MM.1S (cell line): ENCODE results near the gene ARHGAP26.

Experiments used
- DNase-seq: peaks from one replicate; pipeline ENCODE4 v3.0.0-alpha.2; 2015
- H2AFZ ChIP-seq: fragments of 300-600 bp; sonication (generic); 2 replicates; pipeline ENCODE4 v1.6.0; 2016; ENCODE audit warnings: antibody characterized with exemption, low read length
- H3F3A ChIP-seq: fragments of 300-600 bp; sonication (generic); 2 replicates; pipeline ENCODE4 v1.6.1; 2016; ENCODE audit warnings: mild to moderate bottlenecking, antibody characterized with exemption, low read length, moderate library complexity, mixed read lengths; ENCODE audit not compliant: insufficient read depth
- H3K27ac ChIP-seq: fragments of 300-600 bp; sonication (generic); 2 replicates; pipeline ENCODE4 v1.5.1; 2016; ENCODE audit warnings: mild to moderate bottlenecking, low read length
- H3K27me3 ChIP-seq: fragments of 300-600 bp; sonication (generic); replicated peaks from 2 replicates; pipeline ENCODE4 v1.6.0; 2016; ENCODE audit warnings: low read length; ENCODE audit not compliant: insufficient read depth
- H3K36me3 ChIP-seq: fragments of 300-600 bp; sonication (generic); replicated peaks from 2 replicates; pipeline ENCODE4 v1.6.1; 2016; ENCODE audit warnings: mild to moderate bottlenecking, low read length, mixed read lengths; ENCODE audit not compliant: insufficient read depth
- H3K4me1 ChIP-seq: fragments of 300-600 bp; sonication (generic); 2 replicates; pipeline ENCODE4 v1.6.1; 2016; ENCODE audit warnings: low read length, mixed read lengths
- H3K4me2 ChIP-seq: fragments of 300-600 bp; sonication (generic); 2 replicates; pipeline ENCODE4 v1.6.0; 2016; ENCODE audit warnings: low read depth, low read length
- H3K4me3 ChIP-seq: fragments of 300-600 bp; sonication (generic); 2 replicates; pipeline ENCODE4 v1.5.1; 2016; ENCODE audit warnings: low read length, mixed read lengths
- H3K79me2 ChIP-seq: fragments of 300-600 bp; sonication (generic); 2 replicates; pipeline ENCODE4 v1.6.1; 2016; ENCODE audit warnings: mixed run types, low read length, mixed read lengths
- H3K9ac ChIP-seq: fragments of 300-600 bp; sonication (generic); 2 replicates; pipeline ENCODE4 v1.6.1; 2016; ENCODE audit warnings: low read length, mixed read lengths
- H3K9me2 ChIP-seq: fragments of 300-600 bp; sonication (generic); replicated peaks from 2 replicates; pipeline ENCODE4 v1.6.1; 2016; ENCODE audit warnings: mild to moderate bottlenecking, low read length, mixed read lengths; ENCODE audit not compliant: insufficient read depth
- H3K9me3 ChIP-seq: fragments of 300-600 bp; sonication (generic); replicated peaks from 2 replicates; pipeline ENCODE4 v1.6.1; 2016; ENCODE audit warnings: mild to moderate bottlenecking, low read length, mixed read lengths; ENCODE audit not compliant: insufficient read depth
- H4K20me1 ChIP-seq: fragments of 300-600 bp; sonication (generic); 2 replicates; pipeline ENCODE4 v1.6.1; 2016; ENCODE audit warnings: mild to moderate bottlenecking, low read length, moderate library complexity, mixed read lengths; ENCODE audit not compliant: insufficient read depth
- CTCF ChIP-seq: fragments of 300-600 bp; sonication (generic); IDR thresholded peaks from 2 replicates; pipeline ENCODE4 v1.5.1; 2016; ENCODE audit warnings: antibody characterized with exemption, low read length, mixed read lengths
- EZH2 ChIP-seq: fragments of 300-600 bp; sonication (generic); optimal IDR thresholded peaks from 2 replicates; pipeline ENCODE3; 2017; ENCODE audit warnings: low read depth, mild to moderate bottlenecking, antibody characterized with exemption, low read length, mixed read lengths
- EZH2phosphoT487 ChIP-seq: fragments of 300-600 bp; sonication (generic); IDR thresholded peaks from 2 replicates; pipeline ENCODE4 v1.6.1; 2018; ENCODE audit warnings: antibody characterized with exemption, low read length

ARHGAP26 gene

GRCh38 chr5:142871363-142872193 lies 101.4 kb downstream of the ARHGAP26 start:
- no peaks in the 10 kb centered on the region for H4K20me1 ChIP-seq
- no peak overlapping the region for H2AFZ ChIP-seq
- H3K79me2 ChIP-seq, result no peaks in the 10 kb centered on the region
- H3K36me3 ChIP-seq, result no peaks in the 10 kb centered on the region
- no peaks in the 10 kb centered on the region for H3F3A ChIP-seq
- H3K9me2 ChIP-seq, result no peaks in the 10 kb centered on the region
- no peak overlapping the region for H3K9ac ChIP-seq
- no peak overlapping the region for H3K4me3 ChIP-seq
- no peak overlapping the region for H3K27ac ChIP-seq
- no peaks in the 10 kb centered on the region; the same call in 1 of the 2 replicates for H3K4me1 ChIP-seq
- no peaks in the 10 kb centered on the region for H3K27me3 ChIP-seq
- no peak for DNase-seq
- no peak for TF ChIP-seq EZH2phosphoT487
- TF ChIP-seq CTCF, result no peak
- TF ChIP-seq EZH2, result no peak
- no peaks in the 10 kb centered on the region for H3K9me3 ChIP-seq
- H3K4me2 ChIP-seq, result no peak overlapping the region

- H3K4me1 ChIP-seq, result no peaks in the 10 kb centered on the region
- H3K9me3 ChIP-seq, result no peaks in the 10 kb centered on the region
- no peaks in the 10 kb centered on the region for H3K9me2 ChIP-seq
- TF ChIP-seq CTCF (no peak), EZH2 (no peak), EZH2phosphoT487 (no peak)
- H3K36me3 ChIP-seq, result no peaks in the 10 kb centered on the region
- no peak overlapping the region for H2AFZ ChIP-seq
- no peaks in the 10 kb centered on the region for H3K27me3 ChIP-seq
- H3K27ac ChIP-seq, result no peak overlapping the region
- H3K4me2 ChIP-seq, result no peak overlapping the region
- H3K79me2 ChIP-seq, result no peaks in the 10 kb centered on the region
- H3K9ac ChIP-seq, result no peak overlapping the region
- H4K20me1 ChIP-seq, result no peaks in the 10 kb centered on the region
- no peaks in the 10 kb centered on the region for H3F3A ChIP-seq
- H3K4me3 ChIP-seq, result no peak overlapping the region
- DNase-seq, result no peak
Measured at GRCh38 chr5:142872217-142872616, 102.0 kb downstream of the ARHGAP26 start.

- H3K4me2 ChIP-seq, result no peak overlapping the region
- H3K4me1 ChIP-seq, result no peaks in the 10 kb centered on the region
- H3K9me3 ChIP-seq, result no peaks in the 10 kb centered on the region
- H3K27me3 ChIP-seq, result no peaks in the 10 kb centered on the region
- H2AFZ ChIP-seq, result no peak overlapping the region
- no peaks in the 10 kb centered on the region for H4K20me1 ChIP-seq
- no peak for TF ChIP-seq EZH2phosphoT487
- no peak for TF ChIP-seq CTCF
- TF ChIP-seq EZH2, result no peak
- no peaks in the 10 kb centered on the region for H3K79me2 ChIP-seq
- no peak overlapping the region for H3K27ac ChIP-seq
- no peak overlapping the region for H3K9ac ChIP-seq
- no peak overlapping the region for H3K4me3 ChIP-seq
- no peaks in the 10 kb centered on the region for H3K36me3 ChIP-seq
- no peak for DNase-seq
- no peaks in the 10 kb centered on the region for H3K9me2 ChIP-seq
- H3F3A ChIP-seq, result no peaks in the 10 kb centered on the region
Measured at GRCh38 chr5:142872795-142873194, 102.6 kb downstream of the ARHGAP26 start.
